ENCODE measurements around the gene PP2D1.
"Not testable (repeated sequence)": the region's sequence is repeated elsewhere in the genome, so short reads cannot be mapped to it uniquely, and the experiment has no call there.

PP2D1 gene

GRCh38 chr3:19967812-19968211 lies 44.3 kb downstream of the PP2D1 start:
- no peak for DNase-seq (ENCODE audit: low read depth in 3 of 3)

- DNase-seq (ENCODE audit: low read depth in 3 of 3) = no peak
Observed at GRCh38 chr3:19967208-19967607, 44.9 kb downstream of the PP2D1 start.

- no peak for DNase-seq (ENCODE audit: low read depth in 3 of 3)
Observed at GRCh38 chr3:19961960-19962359, 50.1 kb downstream of the PP2D1 start.

- no peak for DNase-seq (ENCODE audit: low read depth in 3 of 3)
Observed at GRCh38 chr3:19960696-19961095, 51.4 kb downstream of the PP2D1 start.

- DNase-seq (ENCODE audit: low read depth in 3 of 3) = no peak
Observed at GRCh38 chr3:19959505-19959904, 52.6 kb downstream of the PP2D1 start.

GRCh38 chr3:19957354-19957753 lies 54.7 kb downstream of the PP2D1 start:
- not testable (repeated sequence) for DNase-seq (ENCODE audit: low read depth in 3 of 3)

GRCh38 chr3:19954676-19955075 lies 57.4 kb downstream of the PP2D1 start:
- no peak for DNase-seq (ENCODE audit: low read depth in 3 of 3)

- no peak for DNase-seq (ENCODE audit: low read depth in 3 of 3)
Observed at GRCh38 chr3:19950316-19950715, 61.7 kb downstream of the PP2D1 start.

GRCh38 chr3:19948226-19948591 lies 63.9 kb downstream of the PP2D1 start:
- no peak for DNase-seq (ENCODE audit: low read depth in 3 of 3)

GRCh38 chr3:19947549-19948225 lies 64.4 kb downstream of the PP2D1 start:
- DNase-seq (ENCODE audit: low read depth in 3 of 3) = peak; percentile 16 to 23 (median 20)

- peak; percentile 90 to 94 (median 93) for DNase-seq (ENCODE audit: low read depth in 3 of 3)
Observed at GRCh38 chr3:19946832-19947548, 65.1 kb downstream of the PP2D1 start, which contains the start of gene RAB5A. RAB5A (plus strand) TSS chr3:19947097; CDS start chr3:19950899, 3,802 bp downstream.

GRCh38 chr3:19945969-19946831 lies 65.9 kb downstream of the PP2D1 start:
- no peak for DNase-seq (ENCODE audit: low read depth in 3 of 3)

GRCh38 chr3:19945534-19945933 lies 66.5 kb downstream of the PP2D1 start:
- no peak for DNase-seq (ENCODE audit: low read depth in 3 of 3)

- DNase-seq (ENCODE audit: low read depth in 3 of 3) = no peak
Observed at GRCh38 chr3:19940643-19941042, 71.4 kb downstream of the PP2D1 start.

GRCh38 chr3:19938295-19938627 lies 73.8 kb downstream of the PP2D1 start:
- DNase-seq (ENCODE audit: low read depth in 3 of 3) = no peak

GRCh38 chr3:19937459-19938294 lies 74.4 kb downstream of the PP2D1 start:
- DNase-seq (ENCODE audit: low read depth in 3 of 3) = no peak
